A549 (cell line): Measurements from ENCODE around the gene TTC33. TPM values are rescaled to one million over a fixed set of nuclear protein-coding genes. Genes with fewer than 3 reads are reported as not detected.
"Not testable (repeated sequence)": the region's sequence is repeated elsewhere in the genome, so short reads cannot be mapped to it uniquely, and the experiment has no call there.

ENCODE experiments used
- ATAC-seq, 2 experiments: fragments of 200-7000 bp in 1 of 2; fragments of >200 bp in 1 of 2; cut with Nextera tagmentation in 1 of 2; cut with Tn5 transposase in 1 of 2; 3 replicates each; pipeline versions ENCODE4 v1.8.0 to v1.9.1; 2018 to 2020; ENCODE audit warnings: mild to moderate bottlenecking in 1 of 2, moderate library complexity in 1 of 2
- CTCF ChIA-PET: fragments of 300-600 bp; sonication (Branson Sonifier 250); formaldehyde crosslinking; extraction: SDS; loops from one replicate; lab custom pipeline; 2021; ENCODE audit warnings: antibody characterized with exemption, inconsistent platforms; lab: Yijun Ruan, JAX
- POLR2A ChIA-PET: fragments of 350-600 bp; formaldehyde crosslinking; extraction: SDS; loops from one replicate; lab custom pipeline; 2021; ENCODE audit warnings: antibody characterized with exemption, inconsistent platforms; lab: Yijun Ruan, JAX
- DNase-seq, 2 experiments: peaks; one replicate each; pipeline versions ENCODE4 v3.0.0 to v3.0.0-alpha.2; 2011 to 2016; ENCODE audit warnings: low read depth in 1 of 2, low spot score in 1 of 2
- FAIRE-seq: peaks from 2 replicates; lab custom pipeline; 2011; peaks lifted over from hg19 to GRCh38; lab: Jason Lieb, UNC
- H3K27ac ChIP-seq, 2 experiments: fragments of >200 bp; sonication (Bioruptor Twin); formaldehyde crosslinking; 3 replicates each; pipeline ENCODE4 v1.5.1; 2016 to 2017
- H3K4me1 ChIP-seq: fragments of >200 bp; sonication (Bioruptor Twin); formaldehyde crosslinking; 3 replicates; pipeline ENCODE4 v1.6.1; 2016
- H3K4me2 ChIP-seq: fragments of >200 bp; sonication (Bioruptor Twin); formaldehyde crosslinking; 3 replicates; pipeline ENCODE4 v1.6.1; 2016
- H3K4me3 ChIP-seq: fragments of >200 bp; sonication (Bioruptor Twin); formaldehyde crosslinking; 3 replicates; pipeline ENCODE4 v1.5.1; 2016
- H3K9me3 ChIP-seq: fragments of >200 bp; sonication (Bioruptor Twin); formaldehyde crosslinking; 3 replicates; pipeline ENCODE4 v1.6.1; 2016
- CBX8 ChIP-seq: fragments of 200-600 bp; sonication (generic); IDR thresholded peaks from 2 replicates; pipeline ENCODE4 v1.6.1; 2016
- CHD2 ChIP-seq: fragments of 150-350 bp; IDR thresholded peaks from 2 replicates; pipeline ENCODE4 v1.6.1; 2014; ENCODE audit warnings: low read length; ENCODE audit not compliant: partially characterized antibody
- CHD4 ChIP-seq: fragments of 200-600 bp; sonication (generic); IDR thresholded peaks from 2 replicates; pipeline ENCODE4 v1.6.1; 2016; ENCODE audit warnings: antibody characterized with exemption, mild to moderate bottlenecking, borderline replicate concordance
- EHF ChIP-seq: fragments of 250-450 bp; sonication (Bioruptor Pico); IDR thresholded peaks from 2 replicates; pipeline ENCODE4 v1.5.0; 2020; ENCODE audit warnings: mild to moderate bottlenecking
- EHMT2 ChIP-seq: fragments of 200-600 bp; sonication (generic); IDR thresholded peaks from 2 replicates; pipeline ENCODE4 v1.6.1; 2016; ENCODE audit warnings: antibody characterized with exemption, low read depth, mild to moderate bottlenecking, moderate library complexity
- EP300 ChIP-seq, 2 experiments: fragments of >200 bp; sonication (Bioruptor Twin); formaldehyde crosslinking; IDR thresholded peaks; 2 replicates in 1 of 2; 3 replicates in 1 of 2; pipeline ENCODE4 v1.6.1; 2016 to 2017
- FOSB ChIP-seq: fragments of 250-450 bp; sonication (Bioruptor Pico); IDR thresholded peaks from 2 replicates; pipeline ENCODE4 v1.5.0; 2020; ENCODE audit warnings: mild to moderate bottlenecking, moderate library complexity
- GATA3 ChIP-seq: IDR thresholded peaks from 2 replicates; pipeline ENCODE4 v1.6.1; 2012; ENCODE audit warnings: borderline replicate concordance
- HDAC2 ChIP-seq: fragments of 200-600 bp; sonication (generic); IDR thresholded peaks from 2 replicates; pipeline ENCODE4 v1.6.1; 2016
- HOXA7 ChIP-seq: fragments of 250-450 bp; sonication (Bioruptor Pico); IDR thresholded peaks from 2 replicates; pipeline ENCODE4 v1.5.0; 2020; ENCODE audit warnings: mild to moderate bottlenecking, moderate library complexity
- HOXB13 ChIP-seq: fragments of 250-450 bp; sonication (Bioruptor Pico); IDR thresholded peaks from 2 replicates; pipeline ENCODE4 v1.5.0; 2020; ENCODE audit warnings: low read depth, mild to moderate bottlenecking, moderate library complexity
- JUN ChIP-seq, 2 experiments: fragments of >200 bp; sonication (Bioruptor Twin); formaldehyde crosslinking; IDR thresholded peaks; 2 replicates in 1 of 2; 3 replicates in 1 of 2; pipeline ENCODE4 v1.6.1; 2016 to 2017
- KDM1A ChIP-seq: fragments of 200-600 bp; sonication (generic); IDR thresholded peaks from 2 replicates; pipeline ENCODE4 v1.6.1; 2016; ENCODE audit warnings: low read depth, mild to moderate bottlenecking
- MAFK ChIP-seq: fragments of 450-650 bp; IDR thresholded peaks from 2 replicates; pipeline ENCODE4 v1.6.1; 2014; ENCODE audit not compliant: partially characterized antibody
- MAZ ChIP-seq: fragments of 150-350 bp; IDR thresholded peaks from 2 replicates; pipeline ENCODE4 v1.6.1; 2014; ENCODE audit warnings: antibody characterized with exemption, low read depth, low read length, borderline replicate concordance
- MYC ChIP-seq: IDR thresholded peaks from 2 replicates; pipeline ENCODE4 v1.6.1; 2012; ENCODE audit warnings: mild to moderate bottlenecking, inconsistent platforms, low read length, improper control_type of control experiment, borderline replicate concordance
- NFE2L2 ChIP-seq: fragments of 150-350 bp; conservative IDR thresholded peaks from 2 replicates; pipeline ENCODE4 v1.6.1; 2014; ENCODE audit warnings: low read length
- NPAS2 ChIP-seq: fragments of 250-450 bp; sonication (Bioruptor Pico); IDR thresholded peaks from 2 replicates; pipeline ENCODE4 v1.8.0; 2022; ENCODE audit warnings: mild to moderate bottlenecking, moderate library complexity, borderline replicate concordance
- NR3C1 ChIP-seq: fragments of >200 bp; sonication (Bioruptor Twin); formaldehyde crosslinking; IDR thresholded peaks from 3 replicates; pipeline ENCODE4 v1.6.1; 2017
- POLR2A ChIP-seq: IDR thresholded peaks from 2 replicates; pipeline ENCODE4 v1.6.1; 2012; ENCODE audit warnings: mild to moderate bottlenecking, low read length
- RARB ChIP-seq: fragments of 250-450 bp; sonication (Bioruptor Pico); IDR thresholded peaks from 2 replicates; pipeline ENCODE4 v1.8.0; 2021; ENCODE audit warnings: mild to moderate bottlenecking, moderate library complexity
- RCOR1 ChIP-seq: fragments of 150-350 bp; IDR thresholded peaks from 2 replicates; pipeline ENCODE4 v1.6.1; 2014; ENCODE audit warnings: antibody characterized with exemption, low read length, low read depth
- SMC3 ChIP-seq: fragments of >200 bp; sonication (Bioruptor Twin); formaldehyde crosslinking; IDR thresholded peaks from 3 replicates; pipeline ENCODE4 v1.6.1; 2018; ENCODE audit warnings: inconsistent platforms
- ZC3H11A ChIP-seq: fragments of 450-650 bp; IDR thresholded peaks from 2 replicates; pipeline ENCODE4 v1.6.1; 2014; ENCODE audit warnings: antibody characterized with exemption, mild to moderate bottlenecking
- ZNF302 ChIP-seq: fragments of 250-450 bp; sonication (Bioruptor Pico); IDR thresholded peaks from 2 replicates; pipeline ENCODE4 v1.9.0; 2021; ENCODE audit warnings: inconsistent platforms, mild to moderate bottlenecking, moderate library complexity
- WGBS: methylation state at CpG from one replicate; pipeline ENCODE4 v1.1.6; 2017; ENCODE audit errors: missing lambda C conversion rate; 5-methylcytosine and 5-hydroxymethylcytosine counted together
- polyA plus RNA-seq, 4 experiments: library from polyadenylated mRNA; depleted of rRNA in 3 of 4; stranded (reverse); fragments of >200 nt; fragmentation: RNase III in 1 of 4; extraction: RNeasy Plus Mini Kit Qiagen cat#74134 plus additional on column Dnase treatment in 1 of 4; gene quantifications; 2 replicates in 3 of 4; 3 replicates in 1 of 4; pipeline ENCODE4 v1.2.3, GENCODE V29; 2011 to 2017
- TF ChIP-seq, protein P1 (sequence below): fragments of >200 bp; sonication (Bioruptor Twin); formaldehyde crosslinking; IDR thresholded peaks from 3 replicates; pipeline ENCODE4 v1.5.1; 2016
- TF ChIP-seq, protein P2 (sequence below): fragments of >200 bp; sonication (Bioruptor Twin); formaldehyde crosslinking; IDR thresholded peaks from 2 replicates; pipeline ENCODE4 v1.6.1; 2016
- TF ChIP-seq, protein P3 (sequence below): fragments of 250-450 bp; sonication (Bioruptor Pico); IDR thresholded peaks from 2 replicates; pipeline ENCODE4 v1.5.0; 2020; ENCODE audit warnings: low read depth, mild to moderate bottlenecking, moderate library complexity
- TF ChIP-seq, protein P4 (sequence below): fragments of 450-650 bp; IDR thresholded peaks from 2 replicates; pipeline ENCODE4 v1.6.1; 2014; ENCODE audit warnings: antibody characterized with exemption

Gene TTC33
- polyA plus RNA-seq, 2 of the 4 experiments (the other 2 are of a cell fraction) = 17.1 to 19.8 TPM

DNA sequence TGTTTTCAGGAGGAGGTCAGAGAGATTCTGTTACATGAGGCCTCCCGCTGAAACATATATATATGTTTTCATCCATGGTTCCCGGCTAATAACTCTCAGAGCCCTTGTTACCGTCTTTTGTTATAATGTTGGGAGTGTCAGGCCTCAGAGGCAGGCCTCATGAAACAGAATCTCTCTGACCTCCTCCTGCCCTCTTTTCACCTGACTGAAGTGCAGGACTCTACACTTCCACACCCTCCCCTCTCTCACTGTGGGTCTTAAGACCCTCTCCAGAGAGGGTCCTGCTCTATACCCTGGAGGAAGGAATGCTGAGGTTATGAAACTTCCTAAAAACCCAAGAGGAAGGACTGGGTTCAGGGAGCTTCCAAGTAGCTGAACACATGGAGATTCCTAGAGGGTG is 104.6 kb downstream of the TTC33 start (continued):
- TF ChIP-seq CHD4 (no peak), EHF (CRISPR knock-in tag) (no peak), HDAC2 (no peak), POLR2A (no peak), CHD2 (no peak)

DNA sequence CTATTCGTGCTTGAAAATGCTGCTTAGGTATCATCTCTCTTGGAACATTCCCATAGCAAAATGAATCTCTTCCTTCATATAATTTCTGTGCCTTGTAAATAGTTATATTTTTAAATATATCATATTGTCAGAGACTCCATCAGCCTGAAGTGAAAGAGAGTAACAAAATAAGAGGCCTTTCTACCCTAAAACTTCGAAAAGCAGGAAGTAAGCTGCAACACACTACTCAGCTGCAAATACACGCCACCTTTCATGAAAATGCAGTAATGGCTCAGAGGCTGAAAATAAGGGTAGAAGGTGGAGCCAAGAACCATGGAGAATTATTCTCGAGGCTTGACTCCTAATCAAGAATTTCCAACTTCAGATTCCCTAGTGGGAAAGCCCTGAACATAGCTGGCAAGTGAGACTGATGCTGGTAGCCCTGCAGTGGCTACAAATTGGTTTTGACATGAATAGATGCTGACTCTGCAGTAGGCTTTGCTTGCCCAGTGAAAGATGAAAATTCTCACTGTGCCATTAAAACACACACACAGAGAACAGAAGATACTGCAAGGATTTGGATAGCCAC is 106.2 kb downstream of the TTC33 start:
- no peak overlapping the region for H3K4me3 ChIP-seq
- POLR2A ChIA-PET = no interaction called here
- FAIRE-seq = no peak
- H3K27ac ChIP-seq = no peak overlapping the region
- DNase-seq = no peak
- peak; percentile 26 for TF ChIP-seq MAFK
- no peak for TF ChIP-seq KDM1A
- TF ChIP-seq, all 56 proteins: peak for 1
- CTCF ChIA-PET = no interaction called here
- Histone ChIP-seq H3K4me1 (peaks cover 8% of the 10 kb centered on the region; the same call in 2 of the 3 replicates), H3K4me2 (no peak overlapping the region), H3K9me3 (no peaks in the 10 kb centered on the region)
- WGBS = 59% methylated on average over 4 of the region's 4 CpGs
- ATAC-seq = no peak

DNA sequence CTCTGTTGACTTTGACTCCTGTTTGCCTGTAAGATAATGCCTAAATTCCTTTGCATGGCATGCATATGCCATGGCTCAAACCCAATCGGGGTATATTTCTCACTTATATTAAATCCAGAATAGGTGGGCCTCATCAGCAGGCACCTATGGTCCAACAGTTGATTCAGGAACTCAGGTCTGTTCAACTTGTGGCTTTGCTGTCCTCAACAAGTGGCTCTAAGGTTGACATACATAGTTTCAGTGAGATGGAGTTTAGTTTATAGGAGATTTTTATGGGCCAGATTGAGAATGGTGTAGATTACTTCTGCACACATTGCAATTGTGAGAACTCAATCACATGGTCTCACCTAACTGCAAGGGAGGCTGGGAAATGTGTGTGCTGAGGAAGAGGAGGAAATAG is 107.6 kb downstream of the TTC33 start:
- DNase-seq = no peak
- H3K4me1 ChIP-seq = peaks cover 8% of the 10 kb centered on the region; the same call in 2 of the 3 replicates
- no peak overlapping the region for H3K27ac ChIP-seq
- POLR2A ChIA-PET = no interaction called here
- CTCF ChIA-PET = interaction anchor here (0.9 kb wide), 1 partner anchor 931 kb away, joined by 3 read pairs; no protein-coding TSS in a partner anchor
- TF ChIP-seq KDM1A (no peak), ZC3H11A (no peak), CHD2 (no peak), JUN (IDR thresholded peaks at IDR 0.05) (no peak), ZNF302 (CRISPR knock-in tag) (no peak), HOXB13 (CRISPR knock-in tag) (no peak), SMC3 (no peak), FOSB (CRISPR knock-in tag) (no peak), RARB (CRISPR knock-in tag) (no peak), RCOR1 (no peak), NPAS2 (CRISPR knock-in tag) (no peak), GATA3 (no peak), EP300 (IDR thresholded peaks at IDR 0.05) (no peak), NFE2L2 (no peak), NR3C1 (no peak), CBX8 (no peak)
- TF ChIP-seq, protein P1, sequence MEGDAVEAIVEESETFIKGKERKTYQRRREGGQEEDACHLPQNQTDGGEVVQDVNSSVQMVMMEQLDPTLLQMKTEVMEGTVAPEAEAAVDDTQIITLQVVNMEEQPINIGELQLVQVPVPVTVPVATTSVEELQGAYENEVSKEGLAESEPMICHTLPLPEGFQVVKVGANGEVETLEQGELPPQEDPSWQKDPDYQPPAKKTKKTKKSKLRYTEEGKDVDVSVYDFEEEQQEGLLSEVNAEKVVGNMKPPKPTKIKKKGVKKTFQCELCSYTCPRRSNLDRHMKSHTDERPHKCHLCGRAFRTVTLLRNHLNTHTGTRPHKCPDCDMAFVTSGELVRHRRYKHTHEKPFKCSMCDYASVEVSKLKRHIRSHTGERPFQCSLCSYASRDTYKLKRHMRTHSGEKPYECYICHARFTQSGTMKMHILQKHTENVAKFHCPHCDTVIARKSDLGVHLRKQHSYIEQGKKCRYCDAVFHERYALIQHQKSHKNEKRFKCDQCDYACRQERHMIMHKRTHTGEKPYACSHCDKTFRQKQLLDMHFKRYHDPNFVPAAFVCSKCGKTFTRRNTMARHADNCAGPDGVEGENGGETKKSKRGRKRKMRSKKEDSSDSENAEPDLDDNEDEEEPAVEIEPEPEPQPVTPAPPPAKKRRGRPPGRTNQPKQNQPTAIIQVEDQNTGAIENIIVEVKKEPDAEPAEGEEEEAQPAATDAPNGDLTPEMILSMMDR = no peak
- TF ChIP-seq, protein P2, sequence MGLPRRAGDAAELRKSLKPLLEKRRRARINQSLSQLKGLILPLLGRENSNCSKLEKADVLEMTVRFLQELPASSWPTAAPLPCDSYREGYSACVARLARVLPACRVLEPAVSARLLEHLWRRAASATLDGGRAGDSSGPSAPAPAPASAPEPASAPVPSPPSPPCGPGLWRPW = no peak
- H3K4me3 ChIP-seq = no peak overlapping the region
- no peak for ATAC-seq
- WGBS = 13% methylated on average over 1 of the region's 1 CpG
- H3K4me2 ChIP-seq = no peak overlapping the region
- H3K9me3 ChIP-seq = no peaks in the 10 kb centered on the region
- FAIRE-seq = no peak

DNA sequence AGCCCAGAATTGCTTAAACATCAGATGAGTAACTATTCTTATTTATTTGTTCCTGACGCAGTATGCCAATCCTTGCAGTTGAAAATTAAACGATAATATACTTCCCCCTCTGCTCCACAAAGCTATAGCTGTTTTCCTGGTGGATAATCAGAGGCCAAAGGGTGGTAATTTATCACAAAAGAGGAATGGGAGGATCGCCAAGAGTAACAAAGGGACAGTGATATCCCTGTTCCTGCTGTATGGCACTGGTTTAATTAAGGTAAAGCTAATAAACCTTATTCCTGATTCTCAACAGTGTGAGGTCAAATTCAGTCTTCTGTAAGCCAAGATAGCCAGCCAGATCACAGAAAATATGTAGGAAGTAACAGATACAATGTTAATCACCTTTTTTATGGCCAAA is 109.5 kb downstream of the TTC33 start:
- TF ChIP-seq RCOR1 (no peak), KDM1A (no peak), HOXA7 (CRISPR knock-in tag) (no peak), MYC (no peak), MAZ (no peak), EHMT2 (no peak), ZNF302 (CRISPR knock-in tag) (no peak)
- TF ChIP-seq, protein P2 = no peak
- TF ChIP-seq, protein P3, sequence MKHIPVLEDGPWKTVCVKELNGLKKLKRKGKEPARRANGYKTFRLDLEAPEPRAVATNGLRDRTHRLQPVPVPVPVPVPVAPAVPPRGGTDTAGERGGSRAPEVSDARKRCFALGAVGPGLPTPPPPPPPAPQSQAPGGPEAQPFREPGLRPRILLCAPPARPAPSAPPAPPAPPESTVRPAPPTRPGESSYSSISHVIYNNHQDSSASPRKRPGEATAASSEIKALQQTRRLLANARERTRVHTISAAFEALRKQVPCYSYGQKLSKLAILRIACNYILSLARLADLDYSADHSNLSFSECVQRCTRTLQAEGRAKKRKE (CRISPR knock-in tag) = no peak
- TF ChIP-seq, protein P4, sequence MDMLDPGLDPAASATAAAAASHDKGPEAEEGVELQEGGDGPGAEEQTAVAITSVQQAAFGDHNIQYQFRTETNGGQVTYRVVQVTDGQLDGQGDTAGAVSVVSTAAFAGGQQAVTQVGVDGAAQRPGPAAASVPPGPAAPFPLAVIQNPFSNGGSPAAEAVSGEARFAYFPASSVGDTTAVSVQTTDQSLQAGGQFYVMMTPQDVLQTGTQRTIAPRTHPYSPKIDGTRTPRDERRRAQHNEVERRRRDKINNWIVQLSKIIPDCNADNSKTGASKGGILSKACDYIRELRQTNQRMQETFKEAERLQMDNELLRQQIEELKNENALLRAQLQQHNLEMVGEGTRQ = no peak
- H3K9me3 ChIP-seq = no peaks in the 10 kb centered on the region
- H3K27ac ChIP-seq = no peak overlapping the region
- ATAC-seq (no peak), FAIRE-seq (no peak), DNase-seq (no peak)
- H3K4me3 ChIP-seq = no peak overlapping the region
- peak overlapping the region; percentile 5; the same call in 1 of the 3 replicates for H3K4me2 ChIP-seq
- H3K4me1 ChIP-seq = peaks cover 14% of the 10 kb centered on the region
- WGBS = 29% methylated on average over 3 of the region's 3 CpGs
- CTCF ChIA-PET = no interaction called here
- POLR2A ChIA-PET = no interaction called here

DNA sequence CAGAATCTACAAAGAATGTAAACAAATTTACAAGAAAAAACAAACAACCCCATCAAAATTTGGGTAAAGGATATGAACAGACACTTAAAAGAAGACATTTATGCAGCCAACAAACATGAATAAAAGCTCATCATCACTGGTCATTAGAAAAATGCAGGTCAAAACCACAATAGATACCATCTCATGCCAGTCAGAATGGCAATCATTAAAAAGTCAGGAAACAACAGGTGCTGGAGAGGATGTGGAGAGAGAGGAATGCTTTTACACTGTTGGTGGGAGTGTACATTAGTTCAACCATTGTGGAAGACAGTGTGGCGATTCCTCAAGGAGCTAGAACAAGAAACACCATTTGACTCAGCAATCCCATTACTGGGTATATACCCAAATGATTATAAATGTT is 116.2 kb downstream of the TTC33 start:
- ATAC-seq, H3K27ac ChIP-seq, H3K9me3 ChIP-seq, DNase-seq, CTCF ChIA-PET, H3K4me2 ChIP-seq, H3K4me3 ChIP-seq, POLR2A ChIA-PET, FAIRE-seq: not testable (repeated sequence)
- 25% methylated on average over 1 of the region's 1 CpG for WGBS
- peaks cover 11% of the 10 kb centered on the region for H3K4me1 ChIP-seq
